Adrenal gland (tissue), 5 donors: Measurements from ENCODE around the gene RNH1.

Experiments
- POLR2A ChIP-seq, 2 donors: fragments of 450-650 bp; IDR thresholded peaks; one replicate each; pipeline ENCODE4 v1.6.1; 2017; ENCODE audit warnings: antibody characterized with exemption in 2 of 2, mild to moderate bottlenecking in 2 of 2, moderate library complexity in 1 of 2
- TF ChIP-seq, protein P1 (sequence below), 6 experiments: fragments of 450-650 bp in 4 of 6; fragments of 200-600 bp in 2 of 6; sonication (generic) in 1 of 6; IDR thresholded peaks; 1 replicate in 5 of 6; 2 replicates in 1 of 6; pipeline versions ENCODE4 v1.5.1 to v1.8.0; 2016 to 2021; ENCODE audit warnings: antibody characterized with exemption in 6 of 6, mild to moderate bottlenecking in 2 of 6, moderate library complexity in 1 of 6
- donor health status: DM: no; HTN: no; CAD: no.

DNA sequence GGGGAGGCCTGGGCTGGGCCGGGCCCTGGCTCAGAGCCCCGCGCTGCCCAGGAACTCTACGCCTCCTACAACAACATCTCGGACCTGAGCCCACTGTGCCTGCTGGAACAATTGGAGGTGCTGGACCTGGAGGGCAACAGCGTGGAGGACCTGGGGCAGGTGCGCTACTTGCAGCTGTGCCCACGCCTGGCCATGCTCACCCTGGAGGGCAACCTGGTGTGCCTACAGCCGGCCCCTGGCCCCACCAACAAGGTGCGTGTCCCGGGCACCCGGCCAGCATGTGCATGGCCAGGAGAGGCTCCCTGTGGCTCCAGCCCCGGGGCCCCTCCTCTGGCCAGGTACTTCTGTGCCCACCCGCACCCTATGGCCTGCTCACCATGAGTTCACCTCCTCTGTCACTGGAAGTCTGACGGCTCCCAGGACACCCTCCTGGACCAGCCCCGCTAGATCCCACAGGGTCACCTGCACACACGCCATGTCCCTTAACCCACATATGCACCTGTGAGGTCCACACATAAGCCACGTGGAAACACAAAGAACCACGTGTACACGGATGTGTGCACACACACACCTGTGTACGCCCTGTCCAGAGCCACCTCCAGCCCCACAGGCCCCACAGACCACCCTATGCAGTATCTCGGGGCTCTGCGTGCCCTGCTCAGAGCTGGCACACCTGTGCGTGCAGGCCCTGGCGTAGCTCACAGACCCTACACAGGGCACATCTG, 43.1 kb upstream of the RNH1 start:
- TF ChIP-seq, protein P1, sequence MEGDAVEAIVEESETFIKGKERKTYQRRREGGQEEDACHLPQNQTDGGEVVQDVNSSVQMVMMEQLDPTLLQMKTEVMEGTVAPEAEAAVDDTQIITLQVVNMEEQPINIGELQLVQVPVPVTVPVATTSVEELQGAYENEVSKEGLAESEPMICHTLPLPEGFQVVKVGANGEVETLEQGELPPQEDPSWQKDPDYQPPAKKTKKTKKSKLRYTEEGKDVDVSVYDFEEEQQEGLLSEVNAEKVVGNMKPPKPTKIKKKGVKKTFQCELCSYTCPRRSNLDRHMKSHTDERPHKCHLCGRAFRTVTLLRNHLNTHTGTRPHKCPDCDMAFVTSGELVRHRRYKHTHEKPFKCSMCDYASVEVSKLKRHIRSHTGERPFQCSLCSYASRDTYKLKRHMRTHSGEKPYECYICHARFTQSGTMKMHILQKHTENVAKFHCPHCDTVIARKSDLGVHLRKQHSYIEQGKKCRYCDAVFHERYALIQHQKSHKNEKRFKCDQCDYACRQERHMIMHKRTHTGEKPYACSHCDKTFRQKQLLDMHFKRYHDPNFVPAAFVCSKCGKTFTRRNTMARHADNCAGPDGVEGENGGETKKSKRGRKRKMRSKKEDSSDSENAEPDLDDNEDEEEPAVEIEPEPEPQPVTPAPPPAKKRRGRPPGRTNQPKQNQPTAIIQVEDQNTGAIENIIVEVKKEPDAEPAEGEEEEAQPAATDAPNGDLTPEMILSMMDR (IDR thresholded peaks at IDR 0.05): no peak
- no peak for TF ChIP-seq POLR2A (IDR thresholded peaks at IDR 0.05)
